Activated B cell treated with CpG ODN at 0.5 μM for 24 hours (primary cell): ENCODE data around the gene ZNF823. TPM values are rescaled to one million over a fixed set of nuclear protein-coding genes. Genes with fewer than 3 reads are reported as not detected.
"Not testable (repeated sequence)": the region's sequence is repeated elsewhere in the genome, so short reads cannot be mapped to it uniquely, and the experiment has no call there.

Source experiments
- ATAC-seq: fragments of 200-7000 bp; cut with Tn5 transposase; one replicate; pipeline ENCODE4 v1.10.0; 2021; ENCODE audit warnings: low read depth, mild to moderate bottlenecking, moderate library complexity
- CTCF ChIA-PET: fragments of 350-600 bp; sonication (Branson Sonifier 250); formaldehyde crosslinking; loops from one replicate; lab custom pipeline; 2021; ENCODE audit warnings: antibody characterized with exemption; lab: Charles Lee
- POLR2A ChIA-PET: fragments of 350-600 bp; sonication (Branson Sonifier 250); formaldehyde crosslinking; loops from one replicate; lab custom pipeline; 2021; ENCODE audit warnings: antibody characterized with exemption; lab: Charles Lee
- DNase-seq: peaks from one replicate; pipeline ENCODE4 v3.0.0; 2022
- H3K27ac Mint-ChIP-seq: one replicate; pipeline ENCODE4 v1.8.0; 2020; ENCODE audit warnings: mixed read lengths
- H3K27me3 Mint-ChIP-seq: one replicate; pipeline ENCODE4 v1.8.0; 2021; ENCODE audit warnings: mixed read lengths
- H3K36me3 Mint-ChIP-seq: one replicate; pipeline ENCODE4 v1.8.0; 2021; ENCODE audit warnings: low read depth, mixed read lengths
- H3K4me1 Mint-ChIP-seq: one replicate; pipeline ENCODE4 v1.8.0; 2021; ENCODE audit warnings: mixed read lengths
- H3K4me3 Mint-ChIP-seq: one replicate; pipeline ENCODE4 v1.8.0; 2020; ENCODE audit warnings: mild to moderate bottlenecking, mixed read lengths
- H3K9me3 Mint-ChIP-seq: one replicate; pipeline ENCODE4 v1.8.0; 2020; ENCODE audit warnings: mixed read lengths
- CTCF ChIP-seq: fragments of 200-600 bp; IDR thresholded peaks from one replicate; pipeline ENCODE4 v1.8.0; 2022; ENCODE audit warnings: antibody characterized with exemption, mild to moderate bottlenecking
- intact Hi-C: fragments of 100-400 bp; cut with micrococcal nuclease; formaldehyde crosslinking; loops from one replicate; pipeline ENCODE4 v1.15.1; 2024
- total RNA-seq: library from RNA; stranded (reverse); gene quantifications from 2 replicates; pipeline ENCODE4 v1.2.3, GENCODE V29; 2022

Gene ZNF823
- total RNA-seq, 1 donor from 2014 or later, result 3.0 TPM

GRCh38 chr19:11781295-11782057, 42.7 kb upstream of the ZNF823 start:
- no peak overlapping the region for H3K4me3 Mint-ChIP-seq
- POLR2A ChIA-PET, result no interaction called here
- TF ChIP-seq CTCF, result no peak
- CTCF ChIA-PET, result interaction anchor here (0.8 kb wide), 1 partner anchor 17 kb away, joined by 3 read pairs; the partner anchor contains the start of gene ZNF491
- no peaks in the 10 kb centered on the region for H3K27me3 Mint-ChIP-seq
- H3K36me3 Mint-ChIP-seq, result peaks cover 80% of the 10 kb centered on the region
- no peak for ATAC-seq
- peaks cover 35% of the 10 kb centered on the region for H3K9me3 Mint-ChIP-seq
- intact Hi-C loops, result no loop called here
- H3K27ac Mint-ChIP-seq, result no peak overlapping the region
- DNase-seq, result no peak
- H3K4me1 Mint-ChIP-seq, result no peaks in the 10 kb centered on the region

- TF ChIP-seq CTCF, result no peak
- H3K36me3 Mint-ChIP-seq, result peaks cover 84% of the 10 kb centered on the region
- ChIA-PET CTCF (no interaction called here), POLR2A (no interaction called here)
- no peak overlapping the region for H3K27ac Mint-ChIP-seq
- H3K27me3 Mint-ChIP-seq, result no peaks in the 10 kb centered on the region
- no peak for DNase-seq
- no peaks in the 10 kb centered on the region for H3K4me1 Mint-ChIP-seq
- peaks cover 38% of the 10 kb centered on the region for H3K9me3 Mint-ChIP-seq
- intact Hi-C loops, result no loop called here
- no peak for ATAC-seq
- no peak overlapping the region for H3K4me3 Mint-ChIP-seq
Measured at GRCh38 chr19:11780431-11781020, 41.8 kb upstream of the ZNF823 start.

GRCh38 chr19:11776669-11777068, 37.9 kb upstream of the ZNF823 start:
- ATAC-seq, H3K4me3 Mint-ChIP-seq, CTCF ChIA-PET, H3K4me1 Mint-ChIP-seq, H3K27ac Mint-ChIP-seq, intact Hi-C loops, H3K27me3 Mint-ChIP-seq, DNase-seq: not testable (repeated sequence)
- POLR2A ChIA-PET, result interaction anchor here (1.1 kb wide), 1 partner anchor 10 kb away, joined by 3 read pairs; the partner anchor contains the start of gene ZNF441
- Mint-ChIP-seq H3K36me3 (peaks cover 87% of the 10 kb centered on the region), H3K9me3 (peaks cover 43% of the 10 kb centered on the region)

- POLR2A ChIA-PET, result interaction anchor here (0.6 kb wide), 1 partner anchor 208 kb away, joined by 4 read pairs; no protein-coding TSS in a partner anchor
- Mint-ChIP-seq H3K9me3 (peaks cover 42% of the 10 kb centered on the region), H3K4me1 (peaks cover 22% of the 10 kb centered on the region), H3K36me3 (peaks cover 69% of the 10 kb centered on the region)
- H3K27ac Mint-ChIP-seq, H3K4me3 Mint-ChIP-seq, H3K27me3 Mint-ChIP-seq, DNase-seq, ATAC-seq, CTCF ChIA-PET, intact Hi-C loops: not testable (repeated sequence)
Measured at GRCh38 chr19:11771520-11771919, 32.8 kb upstream of the ZNF823 start.

GRCh38 chr19:11769995-11770394, 31.2 kb upstream of the ZNF823 start:
- CTCF ChIA-PET, result no interaction called here
- DNase-seq, result no peak
- POLR2A ChIA-PET, result no interaction called here
- Mint-ChIP-seq H3K4me1 (peaks cover 25% of the 10 kb centered on the region), H3K9me3 (peaks cover 37% of the 10 kb centered on the region), H3K36me3 (peaks cover 60% of the 10 kb centered on the region), H3K27ac (no peak overlapping the region), H3K4me3 (no peak overlapping the region), H3K27me3 (no peaks in the 10 kb centered on the region)
- no peak for ATAC-seq
- TF ChIP-seq CTCF, result no peak
- intact Hi-C loops, result no loop called here
